Body of pancreas (tissue), 4 donors: Measurements from ENCODE around the gene PPM1H. TPM values are rescaled to one million over a fixed set of nuclear protein-coding genes. Genes with fewer than 3 reads are reported as not detected.

Experiments
- ATAC-seq: fragments of 150-250 bp; one replicate; pipeline ENCODE4 v1.9.1; 2016
- DNase-seq, 4 donors: peaks; one replicate each; pipeline ENCODE4 v3.0.0-alpha.2; 2019
- H3K27ac ChIP-seq, 4 donors: fragments of 200-600 bp; sonication (generic); 1 replicate in 3 of 4; 2 replicates in 1 of 4; pipeline versions ENCODE4 v1.5.1 to v1.6.1; 2016 to 2019; ENCODE audit warnings: mild to moderate bottlenecking in 1 of 4, mixed read lengths in 1 of 4, moderate library complexity in 1 of 4
- H3K27me3 ChIP-seq, 2 donors: fragments of 200-600 bp; sonication (generic); one replicate each; pipeline ENCODE4 v1.6.0; 2016; ENCODE audit warnings: mild to moderate bottlenecking in 1 of 2
- H3K36me3 ChIP-seq, 2 donors: fragments of 200-600 bp; sonication (generic); replicated peaks in 1 of 2; 2 replicates each; pipeline ENCODE4 v1.5.1; 2016; ENCODE audit warnings: low read depth in 2 of 2; ENCODE audit not compliant: insufficient read depth in 1 of 2
- H3K4me1 ChIP-seq: fragments of 200-600 bp; sonication (generic); one replicate; pipeline ENCODE4 v1.6.0; 2016
- H3K4me3 ChIP-seq, 2 donors: fragments of 200-600 bp; sonication (generic); 1 replicate in 1 of 2; 2 replicates in 1 of 2; pipeline ENCODE4 v1.5.1; 2016 to 2019
- H3K9me3 ChIP-seq, 3 donors: fragments of 200-600 bp; sonication (generic); 1 replicate in 2 of 3; 2 replicates in 1 of 3; pipeline ENCODE4 v1.5.1; 2016
- POLR2A ChIP-seq, 3 donors: fragments of 450-650 bp; IDR thresholded peaks; one replicate each; pipeline ENCODE4 v1.6.1; 2016; ENCODE audit warnings: antibody characterized with exemption in 3 of 3, mild to moderate bottlenecking in 2 of 3
- WGBS, 2 donors: methylation state at CpG; one replicate each; pipeline ENCODE4 v1.1.5; 2017; 5-methylcytosine and 5-hydroxymethylcytosine counted together
- intact Hi-C: fragments of 100-400 bp; cut with DNase I; formaldehyde crosslinking; loops from one replicate; pipeline ENCODE4 v1.15.1; 2023
- total RNA-seq, 2 donors: library from RNA; depleted of rRNA; stranded (reverse); fragments of >200 nt; gene quantifications; one replicate each; pipeline ENCODE4 v1.1.0, GENCODE V29; 2016
- TF ChIP-seq, protein P1 (sequence below), 7 experiments: fragments of 450-650 bp in 4 of 7; fragments of 200-600 bp in 3 of 7; sonication (generic) in 3 of 7; IDR thresholded peaks; one replicate each; pipeline ENCODE4 v1.5.1; 2016 to 2019; ENCODE audit warnings: antibody characterized with exemption in 7 of 7

Gene PPM1H
- total RNA-seq, 2 donors from 2014 or later, result 4.9 to 6.3 TPM

DNA sequence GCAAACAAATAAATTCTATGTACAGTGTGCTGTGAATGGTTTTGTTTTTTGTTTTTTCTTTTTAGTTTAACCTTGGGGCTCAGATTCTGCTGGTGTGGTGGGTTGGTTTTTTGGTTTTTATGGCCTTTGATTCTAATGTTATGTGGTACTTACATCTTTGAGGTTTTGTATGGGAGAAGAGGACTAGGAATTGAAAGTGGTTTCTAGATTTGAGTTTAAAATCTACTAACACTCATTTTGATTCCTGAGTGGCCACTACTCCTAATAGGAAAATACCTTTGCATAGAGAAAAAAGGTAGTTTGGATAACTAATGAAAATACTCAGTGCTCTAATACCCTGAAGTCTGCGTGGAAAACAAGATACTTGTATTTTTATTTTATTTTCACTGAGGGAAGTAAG, 330.6 kb downstream of the PPM1H start:
- Histone ChIP-seq H3K27me3 (no peaks in the 10 kb centered on the region), H3K36me3 (no peaks in the 10 kb centered on the region), H3K27ac (no peak overlapping the region), H3K4me1 (peaks cover 19% of the 10 kb centered on the region), H3K9me3 (no peaks in the 10 kb centered on the region), H3K4me3 (no peak overlapping the region)
- intact Hi-C loops, result no loop called here
- no peak for DNase-seq
- TF ChIP-seq, protein P1, sequence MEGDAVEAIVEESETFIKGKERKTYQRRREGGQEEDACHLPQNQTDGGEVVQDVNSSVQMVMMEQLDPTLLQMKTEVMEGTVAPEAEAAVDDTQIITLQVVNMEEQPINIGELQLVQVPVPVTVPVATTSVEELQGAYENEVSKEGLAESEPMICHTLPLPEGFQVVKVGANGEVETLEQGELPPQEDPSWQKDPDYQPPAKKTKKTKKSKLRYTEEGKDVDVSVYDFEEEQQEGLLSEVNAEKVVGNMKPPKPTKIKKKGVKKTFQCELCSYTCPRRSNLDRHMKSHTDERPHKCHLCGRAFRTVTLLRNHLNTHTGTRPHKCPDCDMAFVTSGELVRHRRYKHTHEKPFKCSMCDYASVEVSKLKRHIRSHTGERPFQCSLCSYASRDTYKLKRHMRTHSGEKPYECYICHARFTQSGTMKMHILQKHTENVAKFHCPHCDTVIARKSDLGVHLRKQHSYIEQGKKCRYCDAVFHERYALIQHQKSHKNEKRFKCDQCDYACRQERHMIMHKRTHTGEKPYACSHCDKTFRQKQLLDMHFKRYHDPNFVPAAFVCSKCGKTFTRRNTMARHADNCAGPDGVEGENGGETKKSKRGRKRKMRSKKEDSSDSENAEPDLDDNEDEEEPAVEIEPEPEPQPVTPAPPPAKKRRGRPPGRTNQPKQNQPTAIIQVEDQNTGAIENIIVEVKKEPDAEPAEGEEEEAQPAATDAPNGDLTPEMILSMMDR (IDR thresholded peaks at IDR 0.05), result no peak
- no peak for TF ChIP-seq POLR2A (IDR thresholded peaks at IDR 0.05)
- no peak for ATAC-seq
- 57 to 83% methylated on average over 1 of the region's 1 CpG for WGBS, 2 donors

DNA sequence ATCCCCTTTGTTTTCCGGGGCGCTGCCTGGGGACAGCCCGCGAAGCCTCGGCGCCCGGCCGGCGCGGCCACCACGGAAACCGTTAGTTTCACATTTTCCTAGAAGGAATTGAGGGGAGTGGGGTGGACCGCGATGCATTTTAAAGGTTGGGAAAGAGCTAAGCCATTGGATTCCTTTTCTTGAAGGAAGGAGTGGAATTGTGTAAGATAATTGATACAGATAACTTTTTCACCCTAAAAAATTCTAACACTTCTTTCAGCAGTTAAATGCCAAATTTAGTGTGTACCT, 331.2 kb downstream of the PPM1H start:
- peak overlapping the region; percentile 87 to 99 (median 98) for H3K27ac ChIP-seq
- 0 to 1% methylated on average over 14 of the region's 14 CpGs for WGBS, 2 donors
- no peak for DNase-seq
- H3K27me3 ChIP-seq, result no peaks in the 10 kb centered on the region
- H3K36me3 ChIP-seq, result no peaks in the 10 kb centered on the region
- H3K4me3 ChIP-seq, result peak overlapping the region; percentile 78 to 88
- H3K4me1 ChIP-seq, result peaks cover 19% of the 10 kb centered on the region
- intact Hi-C loops, result no loop called here
- TF ChIP-seq, protein P1 (IDR thresholded peaks at IDR 0.05), result no peak
- no peak for TF ChIP-seq POLR2A (IDR thresholded peaks at IDR 0.05)
- no peaks in the 10 kb centered on the region for H3K9me3 ChIP-seq
- ATAC-seq, result no peak

DNA sequence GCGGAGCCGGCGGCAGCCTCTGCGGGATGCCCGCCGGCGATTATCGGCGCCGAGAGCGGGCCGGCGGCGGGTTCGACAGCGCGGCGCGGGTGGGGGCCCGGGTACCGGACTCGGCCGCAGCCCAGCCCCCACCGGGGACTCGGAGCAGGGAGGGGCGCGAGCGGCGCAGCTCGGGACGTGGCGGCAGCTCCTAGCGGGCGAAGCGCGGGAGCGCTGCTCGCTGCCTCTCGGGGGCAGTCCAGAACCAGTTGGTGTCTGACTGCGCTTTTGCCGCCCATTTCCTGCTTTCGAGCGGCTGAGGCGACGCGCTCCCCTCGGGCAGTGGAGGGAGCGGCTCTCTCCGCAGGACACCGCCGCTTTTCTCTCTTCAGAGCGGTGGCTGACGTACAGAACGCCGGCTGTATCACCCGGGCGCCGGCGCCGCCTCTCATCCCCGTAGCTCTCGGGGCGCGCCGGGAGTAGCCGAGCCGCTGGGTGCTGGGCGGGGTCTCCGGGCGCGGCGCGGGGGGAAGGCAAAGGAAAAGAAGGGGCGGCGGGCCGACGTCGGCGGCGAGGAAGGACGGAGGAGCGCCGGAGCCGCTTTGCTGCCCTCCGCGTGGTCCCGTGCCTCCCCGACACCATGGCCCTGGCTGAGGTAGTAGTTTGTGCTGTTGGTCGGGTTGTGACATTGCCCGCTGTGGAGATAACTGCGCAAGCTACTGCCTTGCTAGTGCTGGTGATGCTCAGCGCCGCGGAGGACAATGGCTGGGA, 331.7 kb downstream of the PPM1H start:
- Histone ChIP-seq H3K27me3 (no peaks in the 10 kb centered on the region), H3K36me3 (no peaks in the 10 kb centered on the region), H3K27ac (peak overlapping the region; percentile 87 to 99 (median 98)), H3K4me3 (peak overlapping the region; percentile 78 to 88), H3K4me1 (peaks cover 19% of the 10 kb centered on the region), H3K9me3 (no peaks in the 10 kb centered on the region)
- WGBS, 2 donors, result 0% methylated on average over 4 to 94 of the region's 94 CpGs
- intact Hi-C loops, result no loop called here
- peak; percentile 74 to 89 (median 86) for TF ChIP-seq POLR2A (IDR thresholded peaks at IDR 0.05)
- TF ChIP-seq, protein P1 (IDR thresholded peaks at IDR 0.05), result peak; percentile 24 to 76 (median 58)
- DNase-seq (peak; percentile 85 to 89 (median 86)), ATAC-seq (peak; percentile 87)

DNA sequence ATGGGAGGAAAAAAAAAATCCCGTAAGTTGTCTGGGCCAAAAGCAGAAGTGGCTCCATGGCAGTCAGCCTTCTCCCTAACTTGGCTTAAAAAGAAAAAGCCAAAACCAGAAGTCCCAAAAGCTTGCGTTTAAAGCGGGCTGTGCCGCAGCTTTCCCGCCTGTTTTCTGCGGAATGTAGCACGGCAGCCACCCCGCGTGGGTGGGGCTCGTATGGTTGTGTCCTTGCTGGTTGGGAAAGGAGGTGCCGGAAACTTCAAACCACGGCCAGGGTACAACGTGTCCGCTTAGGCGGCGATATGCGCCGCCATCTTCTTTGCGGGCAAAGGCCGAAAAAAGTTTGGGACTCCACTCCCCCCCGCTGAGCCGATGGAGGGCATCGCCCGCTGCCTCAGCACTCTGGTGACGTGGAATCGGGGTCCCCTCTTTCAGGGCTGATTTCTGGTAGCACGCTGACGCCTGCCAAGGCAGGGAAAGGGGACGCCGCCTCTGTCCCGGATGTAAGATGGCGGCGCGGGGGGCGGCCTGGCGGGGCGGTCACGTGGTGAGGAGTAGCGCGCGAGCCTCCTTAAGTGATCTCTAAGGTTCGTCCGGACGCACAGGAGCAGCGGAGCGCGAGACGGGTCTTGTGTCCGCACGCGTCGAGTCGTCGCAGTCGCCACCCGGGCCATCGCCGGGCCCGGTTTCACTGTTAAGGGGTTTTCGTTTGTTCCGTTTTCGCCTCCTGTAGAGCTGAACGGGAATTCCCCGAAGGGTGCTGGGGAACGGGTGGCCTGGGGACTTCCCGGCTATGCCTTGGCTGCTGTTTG, 332.5 kb downstream of the PPM1H start:
- no peaks in the 10 kb centered on the region for H3K9me3 ChIP-seq
- no peaks in the 10 kb centered on the region for H3K27me3 ChIP-seq
- peak in 2 of 3 donors; percentile 67 to 73 for TF ChIP-seq POLR2A (IDR thresholded peaks at IDR 0.05)
- TF ChIP-seq, protein P1 (IDR thresholded peaks at IDR 0.05), result no peak
- peak overlapping the region; percentile 78 to 88 for H3K4me3 ChIP-seq
- WGBS, 2 donors, result 0 to 1% methylated on average over 18 to 66 of the region's 66 CpGs
- intact Hi-C loops, result no loop called here
- H3K4me1 ChIP-seq, result peaks cover 19% of the 10 kb centered on the region
- peak overlapping the region; percentile 87 to 99 (median 98) for H3K27ac ChIP-seq
- H3K36me3 ChIP-seq, result no peaks in the 10 kb centered on the region
- DNase-seq (peak; percentile 86 to 91 (median 88)), ATAC-seq (peak; percentile 84)
